ENCODE data around the gene EXOSC1. TPM values are rescaled to one million over a fixed set of nuclear protein-coding genes. Genes with fewer than 3 reads are reported as not detected.

Gene EXOSC1
- total and polyA plus RNA-seq, 4 donors: 11.2 to 25.9 (median 14.5) TPM

DNA sequence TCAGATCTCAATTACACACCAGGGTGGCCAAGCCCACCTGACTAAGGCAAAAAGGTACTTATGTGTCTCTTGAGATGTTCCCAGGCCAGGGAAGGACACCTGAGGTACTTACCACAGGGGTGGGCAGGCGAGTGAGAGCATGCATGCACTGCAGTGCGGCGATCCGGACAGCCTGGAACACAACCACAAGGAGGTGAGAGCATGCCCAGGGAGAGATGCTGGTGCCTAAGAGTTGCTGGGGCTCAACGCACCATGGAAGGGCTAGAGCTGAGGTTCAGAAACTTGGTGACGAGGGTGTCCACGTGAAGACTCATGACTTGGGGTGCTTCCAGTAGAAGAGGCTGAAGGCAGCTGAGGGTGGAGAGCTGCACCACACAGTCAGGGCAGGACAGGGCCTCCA, 13.3 kb upstream of the EXOSC1 start:
- 97% methylated on average over 7 of the region's 7 CpGs for WGBS
- no peak overlapping the region for H3K4me3 ChIP-seq (ENCODE audit: low read depth in 1 of 3, low read length in 3 of 3)
- DNase-seq (ENCODE audit: low spot score): no peak
- no peaks in the 10 kb centered on the region for H3K27me3 ChIP-seq (ENCODE audit: control insufficient read depth in 4 of 4, insufficient read depth in 4 of 4, low read length in 3 of 4)
- H3K9me3 ChIP-seq (ENCODE audit: control insufficient read depth in 4 of 4, low read length in 3 of 4): no peaks in the 10 kb centered on the region
- H3K27ac ChIP-seq (ENCODE audit: low read depth in 1 of 2, low read length in 2 of 2): no peak overlapping the region
- peaks cover 0 to 11% (median 5%) of the 10 kb centered on the region in 4 donors for H3K4me1 ChIP-seq (ENCODE audit: control insufficient read depth in 4 of 4, insufficient read depth in 4 of 4, low read length in 3 of 4)
- no peak for TF ChIP-seq HNF4G (IDR thresholded peaks at IDR 0.05)
- no peak for TF ChIP-seq RAD21 (IDR thresholded peaks at IDR 0.05)
- no peak for TF ChIP-seq JUND (IDR thresholded peaks at IDR 0.05)
- no peak for TF ChIP-seq EGR1 (IDR thresholded peaks at IDR 0.05; ENCODE audit: low read depth in 2 of 2)
- TF ChIP-seq HNF4A (conservative IDR thresholded peaks at IDR 0.05): no peak
- no peak for TF ChIP-seq SP1 (IDR thresholded peaks at IDR 0.05)
- TF ChIP-seq NR2F2 (IDR thresholded peaks at IDR 0.05): no peak
- no peak for TF ChIP-seq YY1 (IDR thresholded peaks at IDR 0.05)
- TF ChIP-seq MAX (IDR thresholded peaks at IDR 0.05): no peak
- TF ChIP-seq FOXA2 (IDR thresholded peaks at IDR 0.05): no peak
- no peak for TF ChIP-seq FOXA1 (IDR thresholded peaks at IDR 0.05)
- no peak for TF ChIP-seq GABPA (IDR thresholded peaks at IDR 0.05 in 1 of 2, conservative IDR thresholded peaks at IDR 0.05 in 1 of 2)
- TF ChIP-seq, protein P1, sequence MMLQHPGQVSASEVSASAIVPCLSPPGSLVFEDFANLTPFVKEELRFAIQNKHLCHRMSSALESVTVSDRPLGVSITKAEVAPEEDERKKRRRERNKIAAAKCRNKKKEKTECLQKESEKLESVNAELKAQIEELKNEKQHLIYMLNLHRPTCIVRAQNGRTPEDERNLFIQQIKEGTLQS (IDR thresholded peaks at IDR 0.05): no peak
- TF ChIP-seq, protein P2, sequence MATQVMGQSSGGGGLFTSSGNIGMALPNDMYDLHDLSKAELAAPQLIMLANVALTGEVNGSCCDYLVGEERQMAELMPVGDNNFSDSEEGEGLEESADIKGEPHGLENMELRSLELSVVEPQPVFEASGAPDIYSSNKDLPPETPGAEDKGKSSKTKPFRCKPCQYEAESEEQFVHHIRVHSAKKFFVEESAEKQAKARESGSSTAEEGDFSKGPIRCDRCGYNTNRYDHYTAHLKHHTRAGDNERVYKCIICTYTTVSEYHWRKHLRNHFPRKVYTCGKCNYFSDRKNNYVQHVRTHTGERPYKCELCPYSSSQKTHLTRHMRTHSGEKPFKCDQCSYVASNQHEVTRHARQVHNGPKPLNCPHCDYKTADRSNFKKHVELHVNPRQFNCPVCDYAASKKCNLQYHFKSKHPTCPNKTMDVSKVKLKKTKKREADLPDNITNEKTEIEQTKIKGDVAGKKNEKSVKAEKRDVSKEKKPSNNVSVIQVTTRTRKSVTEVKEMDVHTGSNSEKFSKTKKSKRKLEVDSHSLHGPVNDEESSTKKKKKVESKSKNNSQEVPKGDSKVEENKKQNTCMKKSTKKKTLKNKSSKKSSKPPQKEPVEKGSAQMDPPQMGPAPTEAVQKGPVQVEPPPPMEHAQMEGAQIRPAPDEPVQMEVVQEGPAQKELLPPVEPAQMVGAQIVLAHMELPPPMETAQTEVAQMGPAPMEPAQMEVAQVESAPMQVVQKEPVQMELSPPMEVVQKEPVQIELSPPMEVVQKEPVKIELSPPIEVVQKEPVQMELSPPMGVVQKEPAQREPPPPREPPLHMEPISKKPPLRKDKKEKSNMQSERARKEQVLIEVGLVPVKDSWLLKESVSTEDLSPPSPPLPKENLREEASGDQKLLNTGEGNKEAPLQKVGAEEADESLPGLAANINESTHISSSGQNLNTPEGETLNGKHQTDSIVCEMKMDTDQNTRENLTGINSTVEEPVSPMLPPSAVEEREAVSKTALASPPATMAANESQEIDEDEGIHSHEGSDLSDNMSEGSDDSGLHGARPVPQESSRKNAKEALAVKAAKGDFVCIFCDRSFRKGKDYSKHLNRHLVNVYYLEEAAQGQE (IDR thresholded peaks at IDR 0.05): no peak
- TF ChIP-seq, protein P3, sequence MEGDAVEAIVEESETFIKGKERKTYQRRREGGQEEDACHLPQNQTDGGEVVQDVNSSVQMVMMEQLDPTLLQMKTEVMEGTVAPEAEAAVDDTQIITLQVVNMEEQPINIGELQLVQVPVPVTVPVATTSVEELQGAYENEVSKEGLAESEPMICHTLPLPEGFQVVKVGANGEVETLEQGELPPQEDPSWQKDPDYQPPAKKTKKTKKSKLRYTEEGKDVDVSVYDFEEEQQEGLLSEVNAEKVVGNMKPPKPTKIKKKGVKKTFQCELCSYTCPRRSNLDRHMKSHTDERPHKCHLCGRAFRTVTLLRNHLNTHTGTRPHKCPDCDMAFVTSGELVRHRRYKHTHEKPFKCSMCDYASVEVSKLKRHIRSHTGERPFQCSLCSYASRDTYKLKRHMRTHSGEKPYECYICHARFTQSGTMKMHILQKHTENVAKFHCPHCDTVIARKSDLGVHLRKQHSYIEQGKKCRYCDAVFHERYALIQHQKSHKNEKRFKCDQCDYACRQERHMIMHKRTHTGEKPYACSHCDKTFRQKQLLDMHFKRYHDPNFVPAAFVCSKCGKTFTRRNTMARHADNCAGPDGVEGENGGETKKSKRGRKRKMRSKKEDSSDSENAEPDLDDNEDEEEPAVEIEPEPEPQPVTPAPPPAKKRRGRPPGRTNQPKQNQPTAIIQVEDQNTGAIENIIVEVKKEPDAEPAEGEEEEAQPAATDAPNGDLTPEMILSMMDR (IDR thresholded peaks at IDR 0.05; ENCODE audit: low read depth, low read length, missing input control): no peak
- no peak for TF ChIP-seq RXRA (IDR thresholded peaks at IDR 0.05)
- H3K36me3 ChIP-seq (ENCODE audit: control insufficient read depth in 4 of 4, insufficient read depth in 3 of 4, low read depth in 1 of 4, low read length in 3 of 4): peaks cover 11 to 80% (median 69%) of the 10 kb centered on the region in 4 donors
- H3K9ac ChIP-seq (ENCODE audit: low read depth in 1 of 2, low read length in 2 of 2): no peak overlapping the region

DNA sequence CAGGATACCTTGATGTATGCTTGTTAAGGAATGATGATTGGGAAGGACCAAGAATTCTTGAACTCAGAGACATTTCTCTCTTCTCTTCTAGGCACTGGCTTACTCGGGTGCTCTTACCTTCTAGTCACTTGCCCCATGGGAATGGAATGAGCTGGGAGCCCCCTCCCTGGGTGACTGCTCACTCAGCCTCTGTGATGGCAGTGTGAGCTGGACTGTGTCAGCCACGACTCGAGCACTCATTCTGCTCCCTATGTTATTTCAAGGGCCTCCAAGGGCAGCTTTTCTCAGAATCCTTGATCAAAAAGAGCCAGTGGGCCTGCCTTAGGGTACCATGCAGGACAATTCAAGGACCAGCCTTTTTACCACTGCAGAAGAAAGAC, 10.9 kb upstream of the EXOSC1 start:
- no peak overlapping the region for H3K27ac ChIP-seq (ENCODE audit: low read depth in 1 of 2, low read length in 2 of 2)
- no peak for DNase-seq (ENCODE audit: low spot score)
- peaks cover 11 to 71% (median 57%) of the 10 kb centered on the region in 4 donors for H3K36me3 ChIP-seq (ENCODE audit: control insufficient read depth in 4 of 4, insufficient read depth in 3 of 4, low read depth in 1 of 4, low read length in 3 of 4)
- WGBS: 89% methylated on average over 3 of the region's 3 CpGs
- H3K9me3 ChIP-seq (ENCODE audit: control insufficient read depth in 4 of 4, low read length in 3 of 4): no peaks in the 10 kb centered on the region
- TF ChIP-seq NR2F2 (IDR thresholded peaks at IDR 0.05): no peak
- no peak for TF ChIP-seq HNF4G (IDR thresholded peaks at IDR 0.05)
- TF ChIP-seq FOXA2 (IDR thresholded peaks at IDR 0.05): no peak
- H3K27me3 ChIP-seq (ENCODE audit: control insufficient read depth in 4 of 4, insufficient read depth in 4 of 4, low read length in 3 of 4): no peaks in the 10 kb centered on the region
- H3K4me1 ChIP-seq (ENCODE audit: control insufficient read depth in 4 of 4, insufficient read depth in 4 of 4, low read length in 3 of 4): peaks cover 0 to 6% (median 4%) of the 10 kb centered on the region in 4 donors
- no peak overlapping the region for H3K4me3 ChIP-seq (ENCODE audit: low read depth in 1 of 3, low read length in 3 of 3)
- no peak overlapping the region for H3K9ac ChIP-seq (ENCODE audit: low read depth in 1 of 2, low read length in 2 of 2)

Measured in liver (tissue), 9 donors.